ENCODE measurements around the gene NMUR1.

GRCh38 chr2:231557571-231558217, 27.4 kb upstream of the NMUR1 start:
- peak; percentile 76 for TF ChIP-seq CTCF (IDR thresholded peaks at IDR 0.05)
- TF ChIP-seq RAD21 (conservative IDR thresholded peaks at IDR 0.05 in 1 of 2, IDR thresholded peaks at IDR 0.05 in 1 of 2), result peak; percentile 78 to 87
- no peak for TF ChIP-seq JUN (IDR thresholded peaks at IDR 0.05)
- TF ChIP-seq NFE2L2 (conservative IDR thresholded peaks at IDR 0.05; ENCODE audit: low read length), result no peak
- no peak for TF ChIP-seq KDM1A (IDR thresholded peaks at IDR 0.05; ENCODE audit: low read depth)
- TF ChIP-seq CHD4 (IDR thresholded peaks at IDR 0.05; ENCODE audit: borderline replicate concordance), result no peak
- peak; percentile 79 for TF ChIP-seq MAFK (IDR thresholded peaks at IDR 0.05; ENCODE audit: partially characterized antibody)
- TF ChIP-seq NR3C1 (IDR thresholded peaks at IDR 0.05), result no peak
- peak; percentile 57 for TF ChIP-seq SMC3 (IDR thresholded peaks at IDR 0.05)
- no peak for TF ChIP-seq KDM5A (IDR thresholded peaks at IDR 0.05)
- TF ChIP-seq POLR2A (IDR thresholded peaks at IDR 0.05; ENCODE audit: low read length), result no peak
- TF ChIP-seq ZNF302 (CRISPR knock-in tag; IDR thresholded peaks at IDR 0.05), result no peak
- TF ChIP-seq USF2 (IDR thresholded peaks at IDR 0.05), result no peak
- TF ChIP-seq MYC (IDR thresholded peaks at IDR 0.05; ENCODE audit: borderline replicate concordance, low read length), result no peak

Measured in A549 (cell line).